ENCODE data around the gene IGSF5. TPM values are rescaled to one million over a fixed set of nuclear protein-coding genes. Genes with fewer than 3 reads are reported as not detected.

IGSF5 gene
- total and polyA plus RNA-seq, 2 of the 4 experiments (the other 2 are of a cell fraction): not detected

GRCh38 chr21:39756285-39756684, 11.3 kb downstream of the IGSF5 start:
- no TSS peak for BruUV-seq (replicated peaks)
- Histone ChIP-seq H3K4ac (ENCODE audit: low read depth, low read length) (no peak overlapping the region), H3K79me1 (ENCODE audit: low read depth in 1 of 2, low read length in 2 of 2) (no peaks in the 10 kb centered on the region), H3K4me3 (ENCODE audit: insufficient read depth, low read depth, low read length) (no peak overlapping the region), H3K9ac (ENCODE audit: low read depth, low read length) (no peak overlapping the region), H3K9me3 (ENCODE audit: control insufficient read depth, insufficient read depth, low read length) (peaks cover 14% of the 10 kb centered on the region; the same call in 1 of the 2 replicates), H4K20me1 (ENCODE audit: insufficient read depth, low read length) (no peaks in the 10 kb centered on the region), H2AFZ (replicated peaks; ENCODE audit: low read length, poor library complexity) (no peak overlapping the region), H2BK15ac (ENCODE audit: low read depth, low read length) (no peak overlapping the region), H3K4me2 (ENCODE audit: low read depth, low read length) (no peak overlapping the region), H2AK5ac (ENCODE audit: low read depth, low read length) (no peak overlapping the region), H3K18ac (ENCODE audit: low read depth, low read length) (no peak overlapping the region), H3K23ac (ENCODE audit: low read depth, low read length) (no peak overlapping the region), H3K4me1 (ENCODE audit: control insufficient read depth, insufficient read depth, low read length) (no peaks in the 10 kb centered on the region), H4K8ac (ENCODE audit: low read depth in 2 of 2, low read length in 2 of 2) (no peak overlapping the region), H3K27me3 (ENCODE audit: control insufficient read depth, insufficient read depth, low read length) (no peaks in the 10 kb centered on the region), H4K5ac (ENCODE audit: low read depth, low read length) (no peak overlapping the region), H2BK5ac (ENCODE audit: low read depth, low read length, poor library complexity, severe bottlenecking) (no peak overlapping the region), H3K36me3 (ENCODE audit: control insufficient read depth, insufficient read depth, low read length) (no peaks in the 10 kb centered on the region), H2AK9ac (replicated peaks; ENCODE audit: low read depth, low read length, poor library complexity) (no peak overlapping the region), H2BK120ac (ENCODE audit: low read depth, low read length) (no peak overlapping the region), H3K27ac (ENCODE audit: insufficient read depth, low read length) (no peak overlapping the region), H4K91ac (ENCODE audit: insufficient read depth, low read depth, low read length) (no peak overlapping the region), H3K9me1 (ENCODE audit: insufficient read depth, low read length) (no peaks in the 10 kb centered on the region), H3K14ac (replicated peaks; ENCODE audit: low read depth, low read length) (no peak overlapping the region), H2BK20ac (ENCODE audit: low read depth, low read length) (no peak overlapping the region), H3K56ac (ENCODE audit: extremely low read depth, insufficient read depth, low read length) (no peak overlapping the region)
- TF ChIP-seq MAFK (IDR thresholded peaks at IDR 0.05; ENCODE audit: low read depth, low read length) (peak; percentile 57), SMC3 (IDR thresholded peaks at IDR 0.05; ENCODE audit: low read depth, low read length) (no peak), RFX5 (IDR thresholded peaks at IDR 0.05; ENCODE audit: low read depth, low read length) (no peak), NFE2L2 (IDR thresholded peaks at IDR 0.05; ENCODE audit: low read depth, low read length) (no peak)
- POLR2A ChIA-PET (ENCODE audit: unreplicated experiment): no interaction called here
- no peak for DNase-seq
- CTCF ChIA-PET: no interaction called here
- in situ Hi-C loops (cut with MboI; ENCODE audit: low sequenced_read_pairs) (no loop called here), dilution Hi-C loops (cut with HindIII; ENCODE audit: low sequenced_read_pairs, unreplicated experiment) (no loop called here), intact Hi-C loops (cut with micrococcal nuclease) (no loop called here)
- WGBS, 2 experiments (ENCODE audit: extremely low coverage in 2 of 2, insufficient read length in 1 of 2): 0% methylated on average over 2 of the region's 8 CpGs; no CpG with 5 or more reads in 1 of the 2 experiments
- ATAC-seq (ENCODE audit: low read depth): no peak

Data from IMR-90 (cell line).